ENCODE data around the gene PTGDS. TPM values are rescaled to one million over a fixed set of nuclear protein-coding genes. Genes with fewer than 3 reads are reported as not detected.

The PTGDS gene
- total RNA-seq, 2 donors from 2014 or later, result 15.9 to 26.1 TPM

- intact Hi-C loops (cut with DNase I), result no loop called here
- no peaks in the 10 kb centered on the region for H3K27me3 ChIP-seq
- H3K4me1 ChIP-seq, result no peaks in the 10 kb centered on the region
- no peak overlapping the region for H3K27ac ChIP-seq
- no peak for DNase-seq
- no peaks in the 10 kb centered on the region for H3K36me3 ChIP-seq
- no peak overlapping the region for H3K4me3 ChIP-seq
- no peak overlapping the region for H3K9ac ChIP-seq (ENCODE audit: low read depth in 2 of 2, low read length in 2 of 2)
- H3K9me3 ChIP-seq, result no peaks in the 10 kb centered on the region
- no peak for TF ChIP-seq CTCF (IDR thresholded peaks at IDR 0.05)
Observed at GRCh38 chr9:136958898-136959850, 18.1 kb upstream of the PTGDS start.

DNA sequence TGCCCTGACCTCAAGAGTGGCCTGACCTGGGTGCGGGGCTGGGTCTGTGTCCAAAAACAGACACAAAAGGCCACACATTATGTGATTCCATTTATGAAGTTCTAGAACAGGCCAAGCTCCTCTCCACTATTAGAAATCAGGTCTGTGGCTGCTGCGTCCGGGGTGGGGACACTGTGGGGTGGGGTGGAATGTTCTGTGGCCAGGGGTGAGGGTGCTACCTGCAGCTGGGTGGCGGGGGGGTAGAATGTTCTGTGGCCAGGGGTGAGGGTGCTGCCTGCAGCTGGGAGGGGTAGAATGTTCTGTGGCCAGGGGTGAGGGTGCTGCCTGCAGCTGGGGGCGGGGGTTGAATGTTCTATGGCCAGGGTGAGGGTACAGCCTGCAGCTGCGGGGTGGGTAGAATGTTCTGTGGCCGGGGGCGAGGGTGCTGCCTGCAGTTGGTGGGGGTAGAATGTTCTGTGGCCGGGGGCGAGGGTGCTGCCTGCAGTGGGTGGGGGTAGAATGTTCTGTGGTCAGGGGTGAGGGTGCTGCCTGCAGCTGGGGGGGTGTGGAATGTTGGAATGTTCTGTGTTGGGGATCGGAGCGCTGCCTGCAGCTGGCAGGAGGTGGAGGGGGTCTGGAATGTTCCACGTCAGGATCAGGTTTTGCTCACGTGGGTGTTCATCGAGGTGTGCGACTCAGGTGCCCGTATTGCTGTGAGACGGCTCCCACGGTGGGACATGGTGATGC lies 16.9 kb upstream of the PTGDS start:
- DNase-seq, result no peak
- Histone ChIP-seq H3K27ac (no peak overlapping the region), H3K4me1 (no peaks in the 10 kb centered on the region), H3K27me3 (no peaks in the 10 kb centered on the region), H3K9me3 (no peaks in the 10 kb centered on the region), H3K4me3 (no peak overlapping the region), H3K9ac (ENCODE audit: low read depth in 2 of 2, low read length in 2 of 2) (no peak overlapping the region), H3K36me3 (no peaks in the 10 kb centered on the region)
- intact Hi-C loops (cut with DNase I), result no loop called here
- no peak for TF ChIP-seq CTCF (IDR thresholded peaks at IDR 0.05)

DNA sequence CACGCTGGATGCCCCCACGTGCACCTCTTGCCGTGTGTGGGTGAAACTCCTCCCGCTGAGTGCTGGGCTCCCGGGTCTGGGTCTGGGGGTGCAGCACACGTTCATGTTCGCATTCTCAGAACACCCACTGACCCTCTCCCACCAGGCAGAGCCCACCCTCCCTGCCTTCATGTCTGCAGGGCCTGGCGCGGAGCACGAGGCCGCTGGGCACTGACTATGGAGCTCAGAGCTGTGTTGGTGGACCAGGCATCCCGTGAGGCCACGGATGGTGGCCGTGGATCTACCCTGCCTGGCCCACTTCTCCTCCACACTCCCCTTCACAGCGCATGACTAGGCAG lies 16.4 kb upstream of the PTGDS start:
- Histone ChIP-seq H3K9ac (ENCODE audit: low read depth in 2 of 2, low read length in 2 of 2) (no peak overlapping the region), H3K4me1 (no peaks in the 10 kb centered on the region), H3K9me3 (no peaks in the 10 kb centered on the region), H3K36me3 (no peaks in the 10 kb centered on the region), H3K27ac (no peak overlapping the region), H3K4me3 (no peak overlapping the region), H3K27me3 (no peaks in the 10 kb centered on the region)
- TF ChIP-seq CTCF (IDR thresholded peaks at IDR 0.05), result no peak
- no peak for DNase-seq
- intact Hi-C loops (cut with DNase I), result no loop called here

GRCh38 chr9:136961279-136962065 lies 15.8 kb upstream of the PTGDS start:
- Histone ChIP-seq H3K27me3 (no peaks in the 10 kb centered on the region), H3K27ac (no peak overlapping the region), H3K9me3 (no peaks in the 10 kb centered on the region), H3K36me3 (no peaks in the 10 kb centered on the region), H3K4me1 (no peaks in the 10 kb centered on the region), H3K4me3 (no peak overlapping the region), H3K9ac (ENCODE audit: low read depth in 2 of 2, low read length in 2 of 2) (no peak overlapping the region)
- intact Hi-C loops (cut with DNase I), result no loop called here
- TF ChIP-seq CTCF (IDR thresholded peaks at IDR 0.05), result no peak
- no peak for DNase-seq

DNA sequence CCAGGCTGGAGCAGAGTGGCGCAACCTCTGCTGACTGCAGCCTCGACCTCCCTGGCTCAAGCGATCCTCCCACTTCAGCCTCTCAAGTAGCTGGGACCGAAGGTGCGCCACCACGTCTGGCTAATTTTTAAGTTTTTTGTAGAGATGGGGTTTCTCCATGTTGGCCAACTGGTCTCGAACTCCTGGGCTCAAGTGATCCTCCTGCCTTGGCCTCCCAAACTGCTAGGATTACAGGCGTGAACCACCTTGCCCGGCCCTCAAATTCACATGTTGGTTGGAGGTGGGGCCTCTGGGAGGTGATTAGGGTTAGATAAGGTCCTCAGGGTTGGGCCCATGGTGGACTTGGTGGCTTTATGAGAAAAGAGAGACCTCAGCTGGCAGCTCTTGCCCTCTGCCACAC lies 15.1 kb upstream of the PTGDS start:
- no peaks in the 10 kb centered on the region for H3K4me1 ChIP-seq
- H3K27me3 ChIP-seq, result no peaks in the 10 kb centered on the region
- no peak for DNase-seq
- H3K4me3 ChIP-seq, result no peak overlapping the region
- intact Hi-C loops (cut with DNase I), result no loop called here
- no peak overlapping the region for H3K9ac ChIP-seq (ENCODE audit: low read depth in 2 of 2, low read length in 2 of 2)
- TF ChIP-seq CTCF (IDR thresholded peaks at IDR 0.05), result no peak
- no peaks in the 10 kb centered on the region for H3K36me3 ChIP-seq
- no peak overlapping the region for H3K27ac ChIP-seq
- no peaks in the 10 kb centered on the region for H3K9me3 ChIP-seq
